Erythroblast (primary cell): ENCODE results near the gene DNAH10.

Experiments
- GATA1 ChIP-seq: IDR thresholded peaks from 2 replicates; pipeline ENCODE4 v1.6.1; 2011; ENCODE audit warnings: low read depth, mild to moderate bottlenecking, control low read depth, low read length, moderate library complexity
- POLR2A ChIP-seq: IDR thresholded peaks from 2 replicates; pipeline ENCODE4 v1.6.1; 2011; ENCODE audit warnings: mild to moderate bottlenecking, low read length

DNA sequence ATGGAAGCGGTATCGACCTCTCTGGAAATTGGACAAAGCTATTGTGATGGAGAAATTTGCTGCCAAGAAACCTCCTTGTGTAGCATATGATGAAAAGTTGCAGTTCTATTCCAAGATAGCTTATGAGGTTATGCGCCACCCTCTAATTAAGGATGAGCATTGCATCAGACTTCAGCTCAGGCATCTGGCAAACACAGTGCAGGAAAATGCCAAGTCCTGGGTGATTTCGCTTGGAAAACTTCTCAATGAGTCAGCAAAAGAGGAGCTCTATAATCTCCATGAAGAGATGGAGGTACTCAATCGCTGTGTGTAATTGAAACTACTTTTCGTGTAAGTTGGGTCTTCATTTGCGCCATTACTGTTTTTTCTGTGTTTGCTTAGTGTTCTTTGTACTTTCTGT lies 51.2 kb downstream of the DNAH10 start:
- TF ChIP-seq POLR2A (no peak), GATA1 (no peak)
